WERI-Rb-1 (cell line): ENCODE data around the gene MAP2K4.

Experiments
- DNase-seq: peaks from one replicate; pipeline ENCODE4 v3.0.0-alpha.2; 2020
- H3K27ac ChIP-seq: fragments of 250-450 bp; sonication (Bioruptor Pico); 2 replicates; pipeline ENCODE4 v1.5.1; 2020; ENCODE audit warnings: mild to moderate bottlenecking, moderate library complexity
- H3K27me3 ChIP-seq: fragments of 250-450 bp; sonication (Bioruptor Pico); 2 replicates; pipeline ENCODE4 v1.5.1; 2021; ENCODE audit warnings: mild to moderate bottlenecking, low read depth, moderate library complexity; ENCODE audit not compliant: insufficient read depth, severe bottlenecking
- H3K36me3 ChIP-seq: fragments of 250-450 bp; sonication (Bioruptor Pico); 2 replicates; pipeline ENCODE4 v1.5.1; 2020; ENCODE audit warnings: mild to moderate bottlenecking, moderate library complexity
- H3K4me3 ChIP-seq: 2 replicates; pipeline ENCODE4 v1.5.1; 2011; ENCODE audit warnings: low read depth, mild to moderate bottlenecking, control low read depth, low read length
- H3K9me3 ChIP-seq: fragments of 250-450 bp; sonication (Bioruptor Pico); 2 replicates; pipeline ENCODE4 v1.5.1; 2021; ENCODE audit warnings: mild to moderate bottlenecking, moderate library complexity; ENCODE audit not compliant: severe bottlenecking
- CTCF ChIP-seq: IDR thresholded peaks from 2 replicates; pipeline ENCODE4 v1.5.1; 2011; ENCODE audit warnings: low read depth, mild to moderate bottlenecking, control low read depth, inconsistent platforms, low read length

MAP2K4 gene

DNA sequence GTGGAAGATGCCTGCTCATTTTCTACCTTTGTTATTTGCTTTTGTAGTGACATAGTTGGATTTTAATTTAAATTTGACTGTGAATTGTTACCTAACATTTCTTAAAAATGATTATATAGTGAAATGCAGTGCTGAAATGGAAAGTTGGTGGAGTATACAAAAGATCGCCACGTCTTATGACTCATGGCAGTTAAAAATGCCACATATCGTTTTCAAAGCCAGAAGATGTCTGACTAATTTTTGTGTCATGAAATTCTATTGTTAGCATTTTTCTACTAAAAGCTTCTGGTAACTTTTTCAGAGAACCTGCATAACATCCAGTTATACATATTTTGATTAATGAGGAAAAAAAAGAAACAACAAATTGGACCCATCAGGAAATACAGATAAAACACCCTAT lies 20.6 kb downstream of the MAP2K4 start:
- H3K4me3 ChIP-seq, result no peak overlapping the region
- H3K9me3 ChIP-seq, result no peaks in the 10 kb centered on the region
- no peak for DNase-seq
- no peak for TF ChIP-seq CTCF
- no peak overlapping the region for H3K27ac ChIP-seq
- H3K36me3 ChIP-seq, result no peaks in the 10 kb centered on the region
- H3K27me3 ChIP-seq, result no peaks in the 10 kb centered on the region

DNA sequence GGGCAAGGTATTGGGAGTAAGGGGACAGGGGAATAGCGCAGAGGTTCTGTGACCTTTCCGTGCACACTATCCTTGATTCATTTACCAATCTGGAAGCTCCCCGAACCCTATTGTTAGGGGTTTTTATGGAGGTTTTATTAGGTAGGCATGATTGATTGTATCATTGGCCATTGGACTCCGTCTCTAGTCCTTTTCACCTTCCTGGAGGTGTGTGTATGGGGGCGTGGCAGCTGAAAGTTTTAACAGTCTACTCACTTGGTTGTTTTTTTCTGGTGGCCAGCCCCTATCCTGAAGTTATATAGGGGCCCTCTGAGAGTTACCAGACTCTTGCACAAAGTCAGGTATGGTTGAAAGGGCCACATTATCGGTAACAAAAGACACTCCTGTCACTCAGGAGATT lies 23.0 kb downstream of the MAP2K4 start:
- Histone ChIP-seq H3K4me3 (no peak overlapping the region), H3K27me3 (no peaks in the 10 kb centered on the region), H3K36me3 (no peaks in the 10 kb centered on the region), H3K27ac (no peak overlapping the region), H3K9me3 (no peaks in the 10 kb centered on the region)
- no peak for DNase-seq
- TF ChIP-seq CTCF, result no peak

GRCh38 chr17:12046786-12047185 lies 26.1 kb downstream of the MAP2K4 start:
- Histone ChIP-seq H3K36me3 (no peaks in the 10 kb centered on the region), H3K27me3 (no peaks in the 10 kb centered on the region), H3K27ac (no peak overlapping the region), H3K9me3 (no peaks in the 10 kb centered on the region), H3K4me3 (no peak overlapping the region)
- no peak for DNase-seq
- TF ChIP-seq CTCF, result no peak

DNA sequence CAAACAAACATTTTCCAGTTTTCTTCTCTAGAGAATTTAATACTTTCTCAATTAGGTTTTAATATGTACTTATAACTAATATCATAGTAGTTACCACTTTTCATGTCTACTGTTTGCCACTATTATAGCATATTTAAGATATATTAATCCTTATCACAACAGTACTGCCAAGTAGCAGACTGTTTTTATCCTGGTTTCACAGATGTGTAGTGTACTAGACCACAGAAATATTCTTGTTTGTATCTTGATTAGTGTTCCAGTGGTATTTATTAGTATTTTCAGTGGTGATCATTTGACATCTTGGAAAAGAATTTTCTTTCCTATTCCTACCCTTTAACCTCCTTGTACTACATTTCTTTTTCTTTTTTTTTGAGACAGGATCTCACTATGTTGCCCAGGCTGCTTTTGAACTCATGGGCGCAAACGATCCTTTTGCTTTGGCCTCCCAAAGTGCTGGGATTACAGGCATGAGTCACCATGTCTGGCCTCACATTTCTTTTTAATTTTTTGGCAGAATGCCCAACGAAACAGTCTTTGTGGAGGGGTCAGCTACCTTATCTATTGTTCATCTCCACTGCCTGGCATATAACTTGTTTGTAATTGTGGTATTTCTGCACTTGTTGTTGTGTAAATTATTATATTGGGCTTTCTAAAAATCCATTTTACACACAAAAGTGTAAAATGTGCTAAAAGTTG lies 27.2 kb downstream of the MAP2K4 start:
- no peaks in the 10 kb centered on the region for H3K9me3 ChIP-seq
- no peak for DNase-seq
- no peak overlapping the region for H3K27ac ChIP-seq
- no peaks in the 10 kb centered on the region for H3K36me3 ChIP-seq
- H3K4me3 ChIP-seq, result no peak overlapping the region
- no peaks in the 10 kb centered on the region for H3K27me3 ChIP-seq
- TF ChIP-seq CTCF, result no peak

- Histone ChIP-seq H3K4me3 (no peak overlapping the region), H3K27me3 (no peaks in the 10 kb centered on the region), H3K36me3 (no peaks in the 10 kb centered on the region), H3K9me3 (no peaks in the 10 kb centered on the region), H3K27ac (no peak overlapping the region)
- no peak for DNase-seq
- no peak for TF ChIP-seq CTCF
Measured at GRCh38 chr17:12048843-12049473, 28.3 kb downstream of the MAP2K4 start.

DNA sequence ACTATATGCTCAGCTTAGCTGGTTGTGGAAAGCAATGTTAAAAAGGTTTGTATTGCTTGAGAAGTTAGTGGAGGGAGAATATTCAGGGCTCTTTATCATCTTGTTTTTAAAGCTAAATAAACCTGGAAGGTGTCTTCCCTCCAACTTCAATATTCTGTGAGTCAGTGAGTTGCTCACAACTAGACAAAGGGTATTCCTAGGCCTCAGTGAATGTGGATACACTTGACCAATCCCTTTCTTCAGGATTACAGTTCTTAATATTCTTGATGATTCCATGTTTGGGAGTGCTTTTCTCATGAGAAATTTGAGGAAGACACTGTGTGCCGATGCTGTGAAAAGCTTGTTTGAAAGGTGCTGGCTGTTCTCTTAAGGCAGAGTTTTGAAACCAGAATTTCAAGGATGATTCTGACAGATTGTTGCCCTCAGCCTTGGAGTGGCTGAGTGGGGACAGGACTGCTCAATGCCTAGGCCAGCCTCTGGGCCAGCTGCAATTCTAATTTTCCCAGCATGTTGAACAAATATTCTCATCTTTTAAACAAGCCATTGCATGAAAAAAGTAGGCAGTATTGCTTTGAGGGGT lies 30.1 kb downstream of the MAP2K4 start:
- no peaks in the 10 kb centered on the region for H3K36me3 ChIP-seq
- no peak for DNase-seq
- no peak for TF ChIP-seq CTCF
- H3K9me3 ChIP-seq, result no peaks in the 10 kb centered on the region
- H3K4me3 ChIP-seq, result no peak overlapping the region
- H3K27me3 ChIP-seq, result no peaks in the 10 kb centered on the region
- H3K27ac ChIP-seq, result no peak overlapping the region
